ENCODE results near the gene OBSCN.

OBSCN gene

GRCh38 chr1:228295201-228295600, 87.4 kb downstream of the OBSCN start:
- no peaks in the 10 kb centered on the region for H3K27me3 ChIP-seq (ENCODE audit: control insufficient read depth, insufficient read depth, low read length)
- no peak overlapping the region for H3K27ac ChIP-seq (ENCODE audit: low read depth, low read length)
- H3K4me3 ChIP-seq (ENCODE audit: low read length) = no peak overlapping the region
- H3K36me3 ChIP-seq (ENCODE audit: control insufficient read depth, insufficient read depth, low read length) = peaks cover 3% of the 10 kb centered on the region
- H3K9ac ChIP-seq (ENCODE audit: low read length) = no peak overlapping the region
- no peaks in the 10 kb centered on the region for H3K4me1 ChIP-seq (ENCODE audit: control insufficient read depth, insufficient read depth, low read length)

DNA sequence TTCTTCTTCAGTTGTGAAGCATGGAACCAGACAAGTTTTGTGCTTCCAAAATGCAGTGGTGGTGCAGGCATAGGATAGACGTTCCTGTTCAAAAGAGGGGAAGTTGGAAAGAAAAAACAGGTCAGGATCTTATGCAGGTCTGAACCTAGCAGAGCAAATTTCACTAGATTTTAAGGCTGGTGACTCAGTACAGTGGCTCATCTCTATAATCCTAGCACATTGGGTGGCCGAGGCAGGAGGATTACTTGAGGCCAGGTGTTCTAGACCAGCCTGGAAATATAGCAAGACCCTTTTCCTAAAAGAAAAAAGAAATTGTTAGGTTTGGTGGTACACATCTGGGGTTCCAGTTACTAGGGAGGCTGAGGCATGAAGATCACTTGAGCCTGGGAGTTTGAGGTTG, 88.1 kb downstream of the OBSCN start:
- peaks cover 3% of the 10 kb centered on the region for H3K36me3 ChIP-seq (ENCODE audit: control insufficient read depth, insufficient read depth, low read length)
- no peaks in the 10 kb centered on the region for H3K4me1 ChIP-seq (ENCODE audit: control insufficient read depth, insufficient read depth, low read length)
- no peak overlapping the region for H3K4me3 ChIP-seq (ENCODE audit: low read length)

GRCh38 chr1:228297242-228297641, 89.4 kb downstream of the OBSCN start:
- H3K36me3 ChIP-seq (ENCODE audit: control insufficient read depth, insufficient read depth, low read length) = peaks cover 3% of the 10 kb centered on the region

More for the DNA sequence above, 88.1 kb downstream of the OBSCN start:
- Histone ChIP-seq H3K27ac (ENCODE audit: low read depth, low read length) (no peak overlapping the region), H3K27me3 (ENCODE audit: control insufficient read depth, insufficient read depth, low read length) (no peaks in the 10 kb centered on the region), H3K9ac (ENCODE audit: low read length) (no peak overlapping the region)

DNA sequence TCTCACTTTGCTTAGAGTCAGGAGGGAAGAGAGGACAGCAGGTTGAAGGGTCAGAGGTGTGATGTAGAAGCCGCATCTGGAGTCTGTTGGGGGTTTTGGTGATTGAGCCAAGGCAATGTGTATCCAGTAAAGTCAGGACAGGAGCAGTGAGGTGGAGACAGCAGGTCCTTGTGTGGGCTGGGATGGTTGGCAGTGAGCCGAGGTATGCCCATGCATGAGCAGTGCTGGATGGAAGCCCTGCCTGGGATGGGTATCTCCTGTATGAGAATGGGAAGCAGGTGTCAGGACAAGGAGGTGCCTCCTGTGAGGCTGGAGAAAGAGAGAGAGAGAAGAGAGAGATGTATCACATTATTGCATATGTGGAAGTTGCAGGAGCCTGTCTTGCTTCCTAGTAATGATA, 90.0 kb downstream of the OBSCN start:
- no peaks in the 10 kb centered on the region for H3K27me3 ChIP-seq (ENCODE audit: control insufficient read depth, insufficient read depth, low read length)

More at GRCh38 chr1:228297242-228297641, 89.4 kb downstream of the OBSCN start:
- H3K9ac ChIP-seq (ENCODE audit: low read length) = no peak overlapping the region
- no peaks in the 10 kb centered on the region for H3K27me3 ChIP-seq (ENCODE audit: control insufficient read depth, insufficient read depth, low read length)
- no peaks in the 10 kb centered on the region for H3K4me1 ChIP-seq (ENCODE audit: control insufficient read depth, insufficient read depth, low read length)
- H3K27ac ChIP-seq (ENCODE audit: low read depth, low read length) = no peak overlapping the region
- H3K4me3 ChIP-seq (ENCODE audit: low read length) = no peak overlapping the region

DNA sequence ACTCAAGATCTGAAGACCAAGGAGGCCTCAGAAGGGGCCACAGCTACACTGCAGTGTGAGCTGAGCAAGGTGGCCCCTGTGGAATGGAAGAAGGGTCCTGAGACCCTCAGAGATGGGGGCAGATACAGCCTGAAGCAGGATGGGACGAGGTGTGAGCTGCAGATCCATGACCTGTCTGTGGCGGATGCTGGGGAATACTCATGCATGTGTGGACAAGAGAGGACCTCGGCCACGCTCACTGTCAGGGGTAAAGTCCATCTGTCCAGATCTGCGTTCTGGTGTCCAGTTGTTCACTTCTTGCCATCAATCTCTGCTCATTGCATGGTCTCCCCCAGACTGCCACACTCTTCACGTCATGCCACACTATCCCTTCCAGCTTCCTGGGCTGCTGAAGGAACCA, 90.6 kb downstream of the OBSCN start:
- no peaks in the 10 kb centered on the region for H3K27me3 ChIP-seq (ENCODE audit: control insufficient read depth, insufficient read depth, low read length)
- no peaks in the 10 kb centered on the region for H3K4me1 ChIP-seq (ENCODE audit: control insufficient read depth, insufficient read depth, low read length)
- no peak overlapping the region for H3K4me3 ChIP-seq (ENCODE audit: low read length)
- H3K36me3 ChIP-seq (ENCODE audit: control insufficient read depth, insufficient read depth, low read length) = peaks cover 3% of the 10 kb centered on the region
- no peak overlapping the region for H3K9ac ChIP-seq (ENCODE audit: low read length)
- no peak overlapping the region for H3K27ac ChIP-seq (ENCODE audit: low read depth, low read length)

More for the DNA sequence above, 90.0 kb downstream of the OBSCN start:
- Histone ChIP-seq H3K4me1 (ENCODE audit: control insufficient read depth, insufficient read depth, low read length) (no peaks in the 10 kb centered on the region), H3K4me3 (ENCODE audit: low read length) (no peak overlapping the region), H3K9ac (ENCODE audit: low read length) (no peak overlapping the region), H3K36me3 (ENCODE audit: control insufficient read depth, insufficient read depth, low read length) (peaks cover 3% of the 10 kb centered on the region), H3K27ac (ENCODE audit: low read depth, low read length) (no peak overlapping the region)

GRCh38 chr1:228299211-228299610, 91.4 kb downstream of the OBSCN start:
- no peaks in the 10 kb centered on the region for H3K27me3 ChIP-seq (ENCODE audit: control insufficient read depth, insufficient read depth, low read length)
- no peak overlapping the region for H3K9ac ChIP-seq (ENCODE audit: low read length)
- H3K4me3 ChIP-seq (ENCODE audit: low read length) = no peak overlapping the region
- H3K4me1 ChIP-seq (ENCODE audit: control insufficient read depth, insufficient read depth, low read length) = no peaks in the 10 kb centered on the region
- H3K36me3 ChIP-seq (ENCODE audit: control insufficient read depth, insufficient read depth, low read length) = no peaks in the 10 kb centered on the region
- H3K27ac ChIP-seq (ENCODE audit: low read depth, low read length) = no peak overlapping the region

DNA sequence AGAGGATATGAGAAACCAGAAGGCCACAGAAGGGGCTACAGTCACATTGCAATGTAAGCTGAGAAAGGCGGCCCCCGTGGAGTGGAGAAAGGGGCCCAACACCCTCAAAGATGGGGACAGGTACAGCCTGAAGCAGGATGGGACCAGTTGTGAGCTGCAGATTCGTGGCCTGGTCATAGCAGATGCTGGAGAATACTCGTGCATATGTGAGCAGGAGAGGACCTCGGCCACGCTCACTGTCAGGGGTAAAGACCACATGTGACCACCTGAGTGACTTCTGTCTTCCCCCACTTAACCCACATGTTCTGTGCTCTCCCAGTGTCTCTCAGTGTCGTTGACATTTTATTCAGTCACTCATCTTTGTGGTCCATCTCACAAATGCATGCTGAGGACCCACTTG, 92.1 kb downstream of the OBSCN start:
- H3K36me3 ChIP-seq (ENCODE audit: control insufficient read depth, insufficient read depth, low read length) = no peaks in the 10 kb centered on the region
- H3K27me3 ChIP-seq (ENCODE audit: control insufficient read depth, insufficient read depth, low read length) = no peaks in the 10 kb centered on the region
- H3K27ac ChIP-seq (ENCODE audit: low read depth, low read length) = no peak overlapping the region
- no peak overlapping the region for H3K4me3 ChIP-seq (ENCODE audit: low read length)
- H3K4me1 ChIP-seq (ENCODE audit: control insufficient read depth, insufficient read depth, low read length) = no peaks in the 10 kb centered on the region
- H3K9ac ChIP-seq (ENCODE audit: low read length) = no peak overlapping the region

DNA sequence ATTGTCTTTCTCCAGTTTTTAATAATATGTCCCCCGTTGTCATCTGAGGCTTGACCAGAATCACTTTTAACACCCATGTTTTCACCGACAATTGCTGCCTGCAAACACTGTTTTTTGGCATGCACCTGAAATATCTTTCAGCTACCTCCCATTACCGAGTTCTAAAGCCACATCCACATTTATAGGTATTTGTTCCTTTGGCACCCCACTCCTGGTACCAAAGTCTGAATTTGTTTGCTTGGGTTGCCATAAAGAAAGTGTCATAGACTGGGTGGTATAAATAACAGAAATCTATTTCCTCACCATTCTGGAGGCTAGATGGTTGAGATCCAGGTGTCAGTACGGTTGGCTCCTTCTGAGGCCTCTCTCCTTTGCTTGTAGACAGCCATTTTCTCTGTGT, 94.2 kb downstream of the OBSCN start:
- Histone ChIP-seq H3K4me3 (ENCODE audit: low read length) (no peak overlapping the region), H3K9ac (ENCODE audit: low read length) (no peak overlapping the region), H3K27me3 (ENCODE audit: control insufficient read depth, insufficient read depth, low read length) (no peaks in the 10 kb centered on the region), H3K36me3 (ENCODE audit: control insufficient read depth, insufficient read depth, low read length) (no peaks in the 10 kb centered on the region), H3K27ac (ENCODE audit: low read depth, low read length) (no peak overlapping the region), H3K4me1 (ENCODE audit: control insufficient read depth, insufficient read depth, low read length) (no peaks in the 10 kb centered on the region)

DNA sequence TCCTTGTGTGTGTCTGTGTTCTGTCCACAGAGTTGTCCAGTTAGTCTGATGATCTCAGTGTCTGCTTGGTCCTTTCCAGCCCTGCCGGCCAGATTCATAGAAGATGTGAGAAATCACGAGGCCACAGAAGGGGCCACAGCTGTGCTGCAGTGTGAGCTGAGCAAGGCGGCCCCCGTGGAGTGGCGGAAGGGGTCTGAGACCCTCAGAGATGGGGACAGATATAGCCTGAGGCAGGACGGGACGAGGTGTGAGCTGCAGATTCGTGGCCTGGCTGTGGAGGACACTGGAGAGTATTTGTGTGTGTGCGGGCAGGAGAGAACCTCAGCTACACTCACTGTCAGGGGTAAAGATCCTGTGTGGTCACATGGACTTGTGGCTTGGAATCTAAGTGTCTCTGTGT, 95.8 kb downstream of the OBSCN start:
- H3K27ac ChIP-seq (ENCODE audit: low read depth, low read length) = no peak overlapping the region
- no peaks in the 10 kb centered on the region for H3K36me3 ChIP-seq (ENCODE audit: control insufficient read depth, insufficient read depth, low read length)
- H3K27me3 ChIP-seq (ENCODE audit: control insufficient read depth, insufficient read depth, low read length) = no peaks in the 10 kb centered on the region
- no peak overlapping the region for H3K4me3 ChIP-seq (ENCODE audit: low read length)
- H3K4me1 ChIP-seq (ENCODE audit: control insufficient read depth, insufficient read depth, low read length) = no peaks in the 10 kb centered on the region
- H3K9ac ChIP-seq (ENCODE audit: low read length) = no peak overlapping the region

- H3K36me3 ChIP-seq (ENCODE audit: control insufficient read depth, insufficient read depth, low read length) = no peaks in the 10 kb centered on the region
- H3K4me3 ChIP-seq (ENCODE audit: low read length) = no peak overlapping the region
- no peak overlapping the region for H3K27ac ChIP-seq (ENCODE audit: low read depth, low read length)
- no peak overlapping the region for H3K9ac ChIP-seq (ENCODE audit: low read length)
- no peaks in the 10 kb centered on the region for H3K4me1 ChIP-seq (ENCODE audit: control insufficient read depth, insufficient read depth, low read length)
- no peaks in the 10 kb centered on the region for H3K27me3 ChIP-seq (ENCODE audit: control insufficient read depth, insufficient read depth, low read length)
Measured at GRCh38 chr1:228304225-228304624, 96.4 kb downstream of the OBSCN start.

- Histone ChIP-seq H3K4me1 (ENCODE audit: control insufficient read depth, insufficient read depth, low read length) (no peaks in the 10 kb centered on the region), H3K4me3 (ENCODE audit: low read length) (no peak overlapping the region), H3K9ac (ENCODE audit: low read length) (no peak overlapping the region), H3K27me3 (ENCODE audit: control insufficient read depth, insufficient read depth, low read length) (no peaks in the 10 kb centered on the region), H3K27ac (ENCODE audit: low read depth, low read length) (no peak overlapping the region), H3K36me3 (ENCODE audit: control insufficient read depth, insufficient read depth, low read length) (no peaks in the 10 kb centered on the region)
Measured at GRCh38 chr1:228304766-228305395, 97.0 kb downstream of the OBSCN start.

- H3K4me3 ChIP-seq (ENCODE audit: low read length) = no peak overlapping the region
- H3K27ac ChIP-seq (ENCODE audit: low read depth, low read length) = no peak overlapping the region
- no peak overlapping the region for H3K9ac ChIP-seq (ENCODE audit: low read length)
- H3K4me1 ChIP-seq (ENCODE audit: control insufficient read depth, insufficient read depth, low read length) = no peaks in the 10 kb centered on the region
- no peaks in the 10 kb centered on the region for H3K27me3 ChIP-seq (ENCODE audit: control insufficient read depth, insufficient read depth, low read length)
- no peaks in the 10 kb centered on the region for H3K36me3 ChIP-seq (ENCODE audit: control insufficient read depth, insufficient read depth, low read length)
Measured at GRCh38 chr1:228305721-228306152, 97.9 kb downstream of the OBSCN start.

Data from rectal smooth muscle tissue (tissue), 1 donor.